Vagina (tissue), 2 donors: ENCODE results near the gene BTRC. TPM values are rescaled to one million over a fixed set of nuclear protein-coding genes. Genes with fewer than 3 reads are reported as not detected.

ENCODE experiments used
- DNase-seq, 2 donors: peaks; one replicate each; pipeline ENCODE4 v3.0.0-alpha.2; 2017; ENCODE audit errors: extremely low spot score in 2 of 2
- H3K27ac ChIP-seq: fragments of 200-600 bp; sonication (generic); one replicate; pipeline ENCODE4 v1.5.1; 2019
- H3K27me3 ChIP-seq: fragments of 200-600 bp; sonication (generic); one replicate; pipeline ENCODE4 v1.5.1; 2019
- H3K36me3 ChIP-seq, 2 donors: fragments of 200-600 bp; sonication (generic); one replicate each; pipeline ENCODE4 v1.5.1; 2017 to 2019
- H3K4me1 ChIP-seq: fragments of 200-600 bp; sonication (generic); one replicate; pipeline ENCODE4 v1.5.1; 2019
- H3K4me3 ChIP-seq, 2 donors: fragments of 200-600 bp; sonication (generic); 1 replicate in 1 of 2; 2 replicates in 1 of 2; pipeline ENCODE4 v1.5.1; 2016 to 2019
- H3K9me3 ChIP-seq: fragments of 200-600 bp; sonication (generic); one replicate; pipeline ENCODE4 v1.5.1; 2019
- CTCF ChIP-seq, 3 experiments: fragments of 450-650 bp in 2 of 3; fragments of 200-600 bp in 1 of 3; sonication (generic) in 1 of 3; IDR thresholded peaks; one replicate each; pipeline ENCODE4 v1.5.1; 2017 to 2019; ENCODE audit warnings: antibody characterized with exemption in 3 of 3, mild to moderate bottlenecking in 2 of 3, moderate library complexity in 2 of 3
- POLR2A ChIP-seq, 2 donors: fragments of 450-650 bp; IDR thresholded peaks; one replicate each; pipeline ENCODE4 v1.6.1; 2017; ENCODE audit warnings: antibody characterized with exemption in 2 of 2, mild to moderate bottlenecking in 2 of 2, moderate library complexity in 2 of 2
- POLR2AphosphoS5 ChIP-seq, 2 donors: sonication (generic); formaldehyde crosslinking; IDR thresholded peaks; one replicate each; pipeline ENCODE4 v1.9.0; 2017; ENCODE audit warnings: antibody characterized with exemption in 2 of 2, mild to moderate bottlenecking in 2 of 2, low read depth in 1 of 2; ENCODE audit not compliant: insufficient read depth in 1 of 2
- intact Hi-C: fragments of 100-400 bp; cut with DNase I; formaldehyde crosslinking; loops from one replicate; pipeline ENCODE4 v1.15.1; 2023
- total RNA-seq: library from RNA; depleted of rRNA; stranded (reverse); fragments of >200 nt; gene quantifications from one replicate; pipeline ENCODE4 v1.2.3, GENCODE V29; 2016

BTRC gene
- total RNA-seq, 1 donor from 2014 or later: 12.5 TPM

GRCh38 chr10:101402711-101403110 is 48.7 kb downstream of the BTRC start:
- Histone ChIP-seq H3K4me1 (no peaks in the 10 kb centered on the region), H3K27me3 (no peaks in the 10 kb centered on the region), H3K27ac (no peak overlapping the region), H3K4me3 (no peak overlapping the region), H3K36me3 (no peaks in the 10 kb centered on the region), H3K9me3 (no peaks in the 10 kb centered on the region)
- TF ChIP-seq POLR2AphosphoS5 (IDR thresholded peaks at IDR 0.05; ENCODE audit: insufficient read depth in 1 of 2, low read depth in 1 of 2) (no peak), CTCF (IDR thresholded peaks at IDR 0.05) (no peak), POLR2A (IDR thresholded peaks at IDR 0.05) (no peak)
- intact Hi-C loops: no loop called here
- no peak for DNase-seq

- no peaks in the 10 kb centered on the region for H3K27me3 ChIP-seq
- DNase-seq: no peak
- H3K4me3 ChIP-seq: no peak overlapping the region
- no peak for TF ChIP-seq POLR2A (IDR thresholded peaks at IDR 0.05)
- no peak for TF ChIP-seq POLR2AphosphoS5 (IDR thresholded peaks at IDR 0.05; ENCODE audit: insufficient read depth in 1 of 2, low read depth in 1 of 2)
- TF ChIP-seq CTCF (IDR thresholded peaks at IDR 0.05): no peak
- no peaks in the 10 kb centered on the region for H3K4me1 ChIP-seq
- intact Hi-C loops: no loop called here
- no peaks in the 10 kb centered on the region for H3K9me3 ChIP-seq
- no peak overlapping the region for H3K27ac ChIP-seq
- no peaks in the 10 kb centered on the region for H3K36me3 ChIP-seq
These were observed 49.2 kb downstream of the BTRC start for GRCh38 chr10:101403161-101403560.

GRCh38 chr10:101405001-101405400 is 51.0 kb downstream of the BTRC start:
- Histone ChIP-seq H3K4me3 (no peak overlapping the region), H3K27me3 (no peaks in the 10 kb centered on the region), H3K4me1 (no peaks in the 10 kb centered on the region), H3K36me3 (no peaks in the 10 kb centered on the region), H3K9me3 (no peaks in the 10 kb centered on the region), H3K27ac (no peak overlapping the region)
- DNase-seq: no peak
- TF ChIP-seq CTCF (IDR thresholded peaks at IDR 0.05) (no peak), POLR2A (IDR thresholded peaks at IDR 0.05) (no peak), POLR2AphosphoS5 (IDR thresholded peaks at IDR 0.05; ENCODE audit: insufficient read depth in 1 of 2, low read depth in 1 of 2) (no peak)
- intact Hi-C loops: no loop called here

GRCh38 chr10:101411598-101411997 is 57.6 kb downstream of the BTRC start:
- Histone ChIP-seq H3K27me3 (no peaks in the 10 kb centered on the region), H3K36me3 (no peaks in the 10 kb centered on the region), H3K4me1 (no peaks in the 10 kb centered on the region), H3K27ac (no peak overlapping the region), H3K4me3 (no peak overlapping the region), H3K9me3 (peaks cover 3% of the 10 kb centered on the region)
- no peak for DNase-seq
- intact Hi-C loops: no loop called here
- no peak for TF ChIP-seq POLR2AphosphoS5 (IDR thresholded peaks at IDR 0.05; ENCODE audit: insufficient read depth in 1 of 2, low read depth in 1 of 2)
- TF ChIP-seq POLR2A (IDR thresholded peaks at IDR 0.05): no peak

- H3K36me3 ChIP-seq: no peaks in the 10 kb centered on the region
- no peaks in the 10 kb centered on the region for H3K4me1 ChIP-seq
- H3K4me3 ChIP-seq: no peak overlapping the region
- no peak for DNase-seq
- peaks cover 3% of the 10 kb centered on the region for H3K9me3 ChIP-seq
- H3K27ac ChIP-seq: no peak overlapping the region
- no peak for TF ChIP-seq POLR2A (IDR thresholded peaks at IDR 0.05)
- no peak for TF ChIP-seq CTCF (IDR thresholded peaks at IDR 0.05)
- no peak for TF ChIP-seq POLR2AphosphoS5 (IDR thresholded peaks at IDR 0.05; ENCODE audit: insufficient read depth in 1 of 2, low read depth in 1 of 2)
- intact Hi-C loops: no loop called here
- no peaks in the 10 kb centered on the region for H3K27me3 ChIP-seq
These were observed 60.1 kb downstream of the BTRC start for GRCh38 chr10:101414034-101414433.
